ENCODE measurements around the gene MOV10L1.

MOV10L1 gene

DNA sequence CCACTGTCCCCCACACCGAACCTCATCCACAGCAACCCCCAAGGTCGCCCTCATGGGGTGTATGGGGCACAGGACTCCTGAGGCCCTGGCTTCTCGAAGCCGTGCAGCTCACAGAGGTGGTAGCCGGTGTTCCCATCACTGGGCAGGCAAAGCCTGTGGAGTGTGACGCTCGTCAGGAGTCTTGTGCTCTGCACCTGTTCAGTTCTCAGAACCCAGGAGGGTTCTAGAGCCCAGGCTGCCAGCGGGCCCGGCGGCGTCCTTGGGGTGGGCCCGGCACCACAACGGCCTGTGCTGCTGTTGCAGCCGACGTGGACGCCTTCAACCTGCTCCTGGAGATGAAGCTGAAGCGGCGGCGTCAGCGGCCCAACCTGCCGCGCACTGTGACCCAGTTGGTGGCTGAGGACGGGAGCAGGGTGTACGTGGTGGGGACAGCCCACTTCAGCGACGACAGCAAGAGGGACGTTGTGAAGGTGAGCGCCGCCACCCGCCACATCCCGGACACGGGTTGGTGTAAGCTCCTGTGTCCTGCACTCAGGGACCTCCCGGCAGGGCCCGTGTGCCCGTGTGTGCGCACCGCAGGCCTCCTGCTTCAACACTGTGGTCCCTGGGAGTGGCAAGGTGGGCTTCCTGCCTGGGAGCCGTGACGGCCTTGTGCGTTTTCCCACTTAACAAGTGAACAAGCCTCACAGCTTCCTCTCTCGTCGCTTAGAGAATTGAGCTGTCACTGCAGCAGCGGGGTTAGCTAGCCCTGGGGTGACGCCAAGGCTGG is 104.4 kb downstream of the MOV10L1 start:
- TF ChIP-seq, protein P1, sequence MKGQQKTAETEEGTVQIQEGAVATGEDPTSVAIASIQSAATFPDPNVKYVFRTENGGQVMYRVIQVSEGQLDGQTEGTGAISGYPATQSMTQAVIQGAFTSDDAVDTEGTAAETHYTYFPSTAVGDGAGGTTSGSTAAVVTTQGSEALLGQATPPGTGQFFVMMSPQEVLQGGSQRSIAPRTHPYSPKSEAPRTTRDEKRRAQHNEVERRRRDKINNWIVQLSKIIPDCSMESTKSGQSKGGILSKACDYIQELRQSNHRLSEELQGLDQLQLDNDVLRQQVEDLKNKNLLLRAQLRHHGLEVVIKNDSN (IDR thresholded peaks at IDR 0.05), result no peak
- TF ChIP-seq, protein P2, sequence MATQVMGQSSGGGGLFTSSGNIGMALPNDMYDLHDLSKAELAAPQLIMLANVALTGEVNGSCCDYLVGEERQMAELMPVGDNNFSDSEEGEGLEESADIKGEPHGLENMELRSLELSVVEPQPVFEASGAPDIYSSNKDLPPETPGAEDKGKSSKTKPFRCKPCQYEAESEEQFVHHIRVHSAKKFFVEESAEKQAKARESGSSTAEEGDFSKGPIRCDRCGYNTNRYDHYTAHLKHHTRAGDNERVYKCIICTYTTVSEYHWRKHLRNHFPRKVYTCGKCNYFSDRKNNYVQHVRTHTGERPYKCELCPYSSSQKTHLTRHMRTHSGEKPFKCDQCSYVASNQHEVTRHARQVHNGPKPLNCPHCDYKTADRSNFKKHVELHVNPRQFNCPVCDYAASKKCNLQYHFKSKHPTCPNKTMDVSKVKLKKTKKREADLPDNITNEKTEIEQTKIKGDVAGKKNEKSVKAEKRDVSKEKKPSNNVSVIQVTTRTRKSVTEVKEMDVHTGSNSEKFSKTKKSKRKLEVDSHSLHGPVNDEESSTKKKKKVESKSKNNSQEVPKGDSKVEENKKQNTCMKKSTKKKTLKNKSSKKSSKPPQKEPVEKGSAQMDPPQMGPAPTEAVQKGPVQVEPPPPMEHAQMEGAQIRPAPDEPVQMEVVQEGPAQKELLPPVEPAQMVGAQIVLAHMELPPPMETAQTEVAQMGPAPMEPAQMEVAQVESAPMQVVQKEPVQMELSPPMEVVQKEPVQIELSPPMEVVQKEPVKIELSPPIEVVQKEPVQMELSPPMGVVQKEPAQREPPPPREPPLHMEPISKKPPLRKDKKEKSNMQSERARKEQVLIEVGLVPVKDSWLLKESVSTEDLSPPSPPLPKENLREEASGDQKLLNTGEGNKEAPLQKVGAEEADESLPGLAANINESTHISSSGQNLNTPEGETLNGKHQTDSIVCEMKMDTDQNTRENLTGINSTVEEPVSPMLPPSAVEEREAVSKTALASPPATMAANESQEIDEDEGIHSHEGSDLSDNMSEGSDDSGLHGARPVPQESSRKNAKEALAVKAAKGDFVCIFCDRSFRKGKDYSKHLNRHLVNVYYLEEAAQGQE (IDR thresholded peaks at IDR 0.05; ENCODE audit: low read depth), result no peak
- TF ChIP-seq FOXM1 (IDR thresholded peaks at IDR 0.05; ENCODE audit: borderline replicate concordance, low read depth) (no peak), EGR1 (IDR thresholded peaks at IDR 0.05) (no peak), YY1 (IDR thresholded peaks at IDR 0.05; ENCODE audit: low read depth) (no peak), EP300 (IDR thresholded peaks at IDR 0.05; ENCODE audit: borderline replicate concordance) (no peak), TAF1 (IDR thresholded peaks at IDR 0.05; ENCODE audit: low read depth) (no peak), TCF12 (IDR thresholded peaks at IDR 0.05; ENCODE audit: low read depth) (no peak), TEAD4 (IDR thresholded peaks at IDR 0.05) (no peak), RAD21 (IDR thresholded peaks at IDR 0.05; ENCODE audit: low read depth) (no peak), CEBPB (IDR thresholded peaks at IDR 0.05) (no peak), NFIC (IDR thresholded peaks at IDR 0.05) (no peak), CREB1 (IDR thresholded peaks at IDR 0.05; ENCODE audit: low read depth) (no peak)
- TF ChIP-seq, protein P3, sequence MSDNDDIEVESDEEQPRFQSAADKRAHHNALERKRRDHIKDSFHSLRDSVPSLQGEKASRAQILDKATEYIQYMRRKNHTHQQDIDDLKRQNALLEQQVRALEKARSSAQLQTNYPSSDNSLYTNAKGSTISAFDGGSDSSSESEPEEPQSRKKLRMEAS (IDR thresholded peaks at IDR 0.05), result no peak

DNA sequence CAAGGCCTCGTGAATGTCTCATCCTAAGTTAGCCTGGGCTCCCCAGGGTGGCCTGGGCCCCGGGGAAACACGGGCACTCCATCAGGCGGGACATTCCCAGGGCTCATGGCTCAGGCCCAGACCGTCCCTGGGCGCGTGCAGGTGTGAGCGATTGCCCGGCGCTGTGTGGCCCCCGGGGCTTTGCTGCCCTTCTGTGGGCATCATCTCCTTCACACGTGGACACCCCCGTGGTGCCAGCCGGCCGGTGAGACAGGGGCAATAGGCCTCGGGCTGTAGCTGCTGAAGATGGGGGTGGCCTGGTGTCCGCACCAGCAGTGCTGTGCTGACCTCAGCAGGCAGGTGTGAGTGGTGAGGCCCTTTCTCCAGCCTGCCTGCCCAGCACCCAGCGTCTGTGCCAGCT is 106.5 kb downstream of the MOV10L1 start:
- TF ChIP-seq EP300 (IDR thresholded peaks at IDR 0.05; ENCODE audit: borderline replicate concordance) (no peak), CEBPB (IDR thresholded peaks at IDR 0.05) (no peak), CREB1 (IDR thresholded peaks at IDR 0.05; ENCODE audit: low read depth) (no peak), TCF12 (IDR thresholded peaks at IDR 0.05; ENCODE audit: low read depth) (no peak), YY1 (IDR thresholded peaks at IDR 0.05; ENCODE audit: low read depth) (no peak), RAD21 (IDR thresholded peaks at IDR 0.05; ENCODE audit: low read depth) (no peak), TAF1 (IDR thresholded peaks at IDR 0.05; ENCODE audit: low read depth) (no peak), ZBTB7A (IDR thresholded peaks at IDR 0.05; ENCODE audit: low read depth) (no peak), FOXM1 (IDR thresholded peaks at IDR 0.05; ENCODE audit: borderline replicate concordance, low read depth) (no peak), TEAD4 (IDR thresholded peaks at IDR 0.05) (no peak)
- TF ChIP-seq, protein P2 (IDR thresholded peaks at IDR 0.05; ENCODE audit: low read depth), result no peak

DNA sequence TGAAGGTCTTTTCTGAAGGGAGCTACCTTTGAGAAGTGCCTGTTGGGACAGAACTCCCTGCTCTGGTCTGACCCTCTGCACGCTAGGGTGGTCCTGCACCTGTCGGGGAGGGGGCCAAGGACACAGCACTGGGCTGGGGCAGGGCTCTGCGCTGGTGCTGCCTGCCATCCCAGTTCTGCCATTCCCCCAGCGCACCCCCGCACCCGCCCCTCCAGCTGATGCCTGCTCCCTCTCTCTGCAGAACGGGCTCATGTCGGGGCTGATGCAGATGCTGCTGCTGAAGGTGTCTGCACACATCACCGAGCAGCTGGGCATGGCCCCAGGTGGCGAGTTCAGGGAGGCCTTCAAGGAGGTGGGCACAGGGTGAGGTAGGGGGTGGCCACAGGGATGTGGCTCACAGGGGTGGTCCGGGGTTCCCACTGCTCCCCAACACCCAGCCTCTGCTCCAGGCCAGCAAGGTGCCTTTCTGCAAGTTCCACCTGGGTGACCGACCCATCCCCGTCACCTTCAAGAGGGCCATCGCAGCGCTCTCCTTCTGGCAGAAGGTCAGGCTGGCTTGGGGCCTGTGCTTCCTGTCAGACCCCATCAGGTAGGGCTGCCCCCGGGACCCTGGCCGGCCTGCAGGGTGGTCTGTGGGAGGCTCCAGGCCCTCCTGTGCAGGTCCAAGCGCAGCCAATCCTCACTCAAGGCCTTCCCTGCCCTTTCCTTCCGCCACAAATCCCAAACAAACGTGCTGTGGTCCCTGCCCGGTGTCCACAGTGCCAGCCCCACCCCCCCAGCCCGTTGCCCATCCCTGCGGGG is 107.4 kb downstream of the MOV10L1 start:
- TF ChIP-seq TCF12 (IDR thresholded peaks at IDR 0.05; ENCODE audit: low read depth) (no peak), EP300 (IDR thresholded peaks at IDR 0.05; ENCODE audit: borderline replicate concordance) (no peak), YY1 (IDR thresholded peaks at IDR 0.05; ENCODE audit: low read depth) (no peak), ZBTB7A (IDR thresholded peaks at IDR 0.05; ENCODE audit: low read depth) (no peak), CREB1 (IDR thresholded peaks at IDR 0.05; ENCODE audit: low read depth) (no peak), RAD21 (IDR thresholded peaks at IDR 0.05; ENCODE audit: low read depth) (no peak), EGR1 (IDR thresholded peaks at IDR 0.05) (no peak), TAF1 (IDR thresholded peaks at IDR 0.05; ENCODE audit: low read depth) (no peak), FOXM1 (IDR thresholded peaks at IDR 0.05; ENCODE audit: borderline replicate concordance, low read depth) (no peak), NFIC (IDR thresholded peaks at IDR 0.05) (no peak), TEAD4 (IDR thresholded peaks at IDR 0.05) (no peak), CEBPB (IDR thresholded peaks at IDR 0.05) (no peak)
- TF ChIP-seq, protein P1 (IDR thresholded peaks at IDR 0.05), result no peak
- TF ChIP-seq, protein P2 (IDR thresholded peaks at IDR 0.05; ENCODE audit: low read depth), result no peak
- TF ChIP-seq, protein P3 (IDR thresholded peaks at IDR 0.05), result no peak
